GM21390 (cell line): ENCODE results near the gene ILKAP.

Experiments
- ATAC-seq: cut with Tn5 transposase; IDR thresholded peaks from one replicate; pipeline ENCODE4 v1.9.1; 2021; ENCODE audit not compliant: unreplicated experiment

The ILKAP gene

GRCh38 chr2:238152771-238153688, 50.5 kb downstream of the ILKAP start:
- ATAC-seq = no peak

DNA sequence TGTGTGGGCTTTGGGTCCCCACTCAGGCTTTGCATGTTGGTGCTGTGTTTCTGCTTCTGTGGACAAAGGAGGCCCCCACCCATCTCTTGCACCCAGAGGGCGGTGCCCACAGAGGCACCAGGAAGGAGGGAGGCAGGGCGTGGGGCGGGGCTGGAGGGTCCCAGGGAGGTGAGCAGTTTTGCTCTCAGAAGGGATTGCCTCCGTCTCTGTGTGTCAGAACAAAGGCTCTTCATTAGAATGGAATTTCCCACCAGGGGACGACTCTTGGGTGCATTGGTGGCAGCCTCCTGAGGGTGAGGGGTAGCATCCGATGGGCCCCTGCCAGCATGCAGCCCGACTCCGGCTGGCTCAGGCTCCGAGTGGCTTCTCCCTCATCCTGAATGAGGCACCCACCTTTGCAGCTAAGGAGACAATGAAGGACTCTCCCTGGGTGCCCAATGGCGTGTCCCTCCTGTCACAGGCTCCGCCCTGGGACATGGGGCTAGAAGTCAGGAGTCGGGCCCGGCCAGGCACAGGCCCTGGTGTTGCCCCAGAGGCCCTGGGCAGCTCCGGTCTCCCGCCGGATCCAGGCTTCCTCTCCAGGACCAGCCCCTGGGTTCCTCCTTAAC, 51.8 kb downstream of the ILKAP start:
- ATAC-seq = no peak

- no peak for ATAC-seq
Measured at GRCh38 chr2:238151205-238151604, 52.3 kb downstream of the ILKAP start.

DNA sequence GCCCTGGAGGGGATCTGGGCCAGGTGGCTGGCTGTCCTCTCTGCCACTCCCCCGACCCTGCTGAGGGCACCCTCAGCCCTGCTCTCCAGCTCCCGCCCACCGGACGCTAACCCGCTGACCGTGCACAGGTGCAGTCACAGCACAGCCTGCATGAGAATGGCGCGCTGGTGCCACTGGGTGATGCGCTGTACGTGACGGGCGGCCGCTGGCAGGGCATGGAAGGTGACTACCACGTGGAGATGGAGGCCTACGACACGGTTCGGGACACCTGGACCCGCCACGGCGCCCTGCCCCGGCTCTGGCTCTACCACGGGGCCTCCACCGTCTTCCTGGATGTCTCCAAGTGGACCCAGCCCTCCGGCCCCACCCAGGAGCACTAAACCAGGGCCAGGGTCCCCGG, 52.8 kb downstream of the ILKAP start:
- no peak for ATAC-seq

- no peak for ATAC-seq
Measured at GRCh38 chr2:238149841-238150572, 53.5 kb downstream of the ILKAP start.

DNA sequence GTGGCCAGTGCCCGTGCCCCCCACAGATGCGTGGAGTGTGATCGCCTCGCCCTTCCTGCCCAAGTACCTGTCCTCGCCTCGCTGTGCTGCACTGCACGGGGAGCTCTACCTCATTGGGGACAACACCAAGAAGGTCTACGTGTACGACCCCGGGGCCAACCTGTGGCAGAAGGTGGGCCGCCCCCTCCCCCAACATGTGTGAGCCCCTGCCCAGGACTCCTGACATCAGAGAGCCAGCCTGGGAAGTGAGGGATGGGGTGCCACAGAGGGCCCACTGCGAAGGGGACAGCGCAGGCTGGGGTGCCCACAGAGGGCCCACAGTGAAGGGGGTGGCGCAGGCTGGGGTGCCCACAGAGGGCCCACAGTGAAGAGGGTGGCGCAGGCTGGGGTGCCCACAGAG, 54.5 kb downstream of the ILKAP start:
- no peak for ATAC-seq

DNA sequence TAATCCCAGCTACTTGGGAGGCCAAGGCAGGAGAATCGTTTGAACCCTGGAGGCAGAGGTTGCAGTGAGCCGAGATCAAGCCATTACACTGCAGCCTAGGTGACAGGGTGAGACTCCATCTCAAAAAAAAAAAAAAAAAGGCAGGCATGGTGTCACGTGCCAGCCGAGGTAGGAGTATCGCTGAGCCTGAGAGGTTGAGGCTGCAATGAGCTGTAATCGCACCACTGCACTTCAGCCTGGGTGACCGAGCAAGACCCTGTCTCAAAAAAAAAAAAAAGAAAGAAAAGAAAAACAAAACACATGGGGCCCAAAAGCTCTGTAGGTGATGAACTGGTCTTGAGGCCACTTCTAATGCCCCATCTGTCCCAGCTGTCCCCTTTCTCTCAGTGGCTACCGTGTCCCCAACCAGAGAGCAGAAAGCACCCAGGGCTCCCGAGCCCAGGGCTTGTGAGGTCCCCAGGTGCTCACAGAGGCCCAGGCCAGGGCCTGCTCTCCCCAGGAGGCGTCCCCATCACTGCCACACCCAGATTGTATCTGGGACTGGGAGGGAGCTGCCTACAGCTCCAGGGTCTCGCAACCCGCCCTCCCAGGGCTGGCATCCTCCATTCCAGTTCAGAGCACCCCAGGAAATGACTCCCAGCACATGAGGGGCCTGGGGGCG, 56.5 kb downstream of the ILKAP start:
- ATAC-seq = no peak

DNA sequence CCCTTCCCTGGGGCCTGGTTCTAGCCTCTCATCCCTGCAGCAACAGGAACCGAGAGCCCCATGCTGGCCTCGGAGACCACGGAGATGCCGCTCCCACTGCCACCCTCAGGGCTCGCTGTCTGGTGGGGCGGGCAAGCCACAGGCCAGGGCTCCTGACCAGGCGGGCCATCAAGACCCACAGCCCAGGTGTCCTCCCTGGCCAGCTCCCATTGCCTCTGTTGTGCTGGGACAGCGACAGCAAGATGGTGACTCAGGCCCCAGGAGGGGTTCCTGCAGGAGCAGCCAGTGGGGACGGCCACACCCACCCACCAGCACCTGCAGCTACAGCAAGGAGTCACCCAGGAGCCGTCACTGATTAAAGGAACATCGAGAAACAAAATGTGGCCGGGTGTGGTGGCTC, 57.6 kb downstream of the ILKAP start:
- no peak for ATAC-seq

DNA sequence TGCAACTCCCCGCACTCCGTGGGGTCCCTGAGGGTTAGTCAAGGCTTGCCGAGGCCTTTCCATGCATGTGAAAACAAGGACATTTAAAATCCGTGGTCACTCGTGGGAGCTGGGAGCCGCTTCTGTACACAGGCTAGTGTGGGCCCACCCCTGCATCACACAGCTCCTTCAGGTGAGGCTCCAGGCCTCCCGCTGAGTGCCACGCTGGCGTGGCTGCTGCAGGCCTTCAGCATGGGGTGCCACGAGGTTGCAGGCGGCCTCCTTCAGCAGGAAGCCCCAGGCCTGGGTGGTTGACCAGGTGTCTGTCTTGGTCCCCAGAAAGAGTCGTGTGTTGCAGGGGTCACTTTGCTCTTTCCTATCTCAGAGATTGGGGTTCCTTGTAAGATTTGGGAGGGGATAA, 58.4 kb downstream of the ILKAP start:
- no peak for ATAC-seq

- ATAC-seq = no peak
Measured at GRCh38 chr2:238144262-238144661, 59.2 kb downstream of the ILKAP start.

- ATAC-seq = no peak
Measured at GRCh38 chr2:238143239-238143951, 60.1 kb downstream of the ILKAP start.

DNA sequence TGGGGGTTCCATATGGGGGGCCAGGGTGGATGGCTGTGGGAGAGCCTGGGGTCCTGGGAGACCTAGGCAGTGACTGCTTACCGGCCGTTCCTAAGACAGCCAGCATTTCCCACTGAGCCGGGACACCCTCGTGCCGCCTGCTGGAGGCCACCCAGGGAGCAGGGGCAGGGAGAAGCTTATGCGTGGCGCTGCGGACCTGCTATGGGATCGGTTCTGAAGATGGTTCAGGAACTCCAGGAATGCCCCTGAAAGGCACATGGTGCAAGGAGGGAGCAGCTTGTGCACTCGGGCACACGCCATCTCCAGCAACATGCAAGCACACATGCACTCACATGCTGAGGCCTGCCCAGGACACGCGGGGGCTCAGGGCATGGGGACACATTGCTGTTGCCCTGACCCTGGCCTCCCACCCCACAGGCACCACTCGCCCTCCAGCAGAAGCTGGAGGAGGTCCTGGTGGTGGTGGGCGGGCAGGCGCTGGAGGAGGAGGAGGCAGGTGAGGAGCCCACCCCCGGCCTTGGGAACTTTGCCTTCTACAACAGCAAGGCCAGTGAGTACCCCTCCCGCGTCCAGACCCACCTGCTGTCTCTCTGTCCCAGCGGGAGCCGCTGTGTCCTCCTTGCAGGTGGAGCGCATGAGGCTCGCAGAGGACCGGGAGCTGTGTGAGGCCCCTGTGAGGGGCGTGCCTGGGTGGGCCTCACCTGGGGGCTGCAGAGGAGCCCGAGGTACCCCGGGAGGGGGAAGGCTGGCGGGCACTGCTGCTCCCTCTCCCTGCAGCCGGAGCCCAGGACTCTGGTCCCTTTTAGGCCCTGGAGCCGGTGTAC, 60.9 kb downstream of the ILKAP start:
- no peak for ATAC-seq

- no peak for ATAC-seq
Measured at GRCh38 chr2:238141541-238142318, 61.8 kb downstream of the ILKAP start.

- no peak for ATAC-seq
Measured at GRCh38 chr2:238140721-238141540, 62.6 kb downstream of the ILKAP start.

DNA sequence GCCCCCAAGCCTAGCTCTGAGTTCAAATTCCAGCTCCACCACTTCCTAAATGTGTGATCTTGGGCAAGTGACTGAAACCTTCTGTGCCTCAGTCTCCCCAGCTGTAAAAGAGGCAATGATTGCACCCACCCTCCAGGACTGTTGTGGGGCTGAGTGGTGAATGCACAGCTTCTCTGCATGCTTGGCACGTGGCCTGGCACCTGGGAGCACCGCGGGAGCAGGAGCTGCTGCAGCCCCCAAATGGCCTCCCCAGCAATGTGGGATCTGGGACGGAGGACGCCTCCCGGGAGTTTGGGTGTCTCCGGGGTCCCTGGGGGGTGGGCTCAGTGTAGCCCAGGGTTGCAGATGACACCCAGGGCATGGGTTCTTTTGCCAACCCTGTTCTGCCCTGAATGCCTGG, 63.5 kb downstream of the ILKAP start:
- no peak for ATAC-seq

DNA sequence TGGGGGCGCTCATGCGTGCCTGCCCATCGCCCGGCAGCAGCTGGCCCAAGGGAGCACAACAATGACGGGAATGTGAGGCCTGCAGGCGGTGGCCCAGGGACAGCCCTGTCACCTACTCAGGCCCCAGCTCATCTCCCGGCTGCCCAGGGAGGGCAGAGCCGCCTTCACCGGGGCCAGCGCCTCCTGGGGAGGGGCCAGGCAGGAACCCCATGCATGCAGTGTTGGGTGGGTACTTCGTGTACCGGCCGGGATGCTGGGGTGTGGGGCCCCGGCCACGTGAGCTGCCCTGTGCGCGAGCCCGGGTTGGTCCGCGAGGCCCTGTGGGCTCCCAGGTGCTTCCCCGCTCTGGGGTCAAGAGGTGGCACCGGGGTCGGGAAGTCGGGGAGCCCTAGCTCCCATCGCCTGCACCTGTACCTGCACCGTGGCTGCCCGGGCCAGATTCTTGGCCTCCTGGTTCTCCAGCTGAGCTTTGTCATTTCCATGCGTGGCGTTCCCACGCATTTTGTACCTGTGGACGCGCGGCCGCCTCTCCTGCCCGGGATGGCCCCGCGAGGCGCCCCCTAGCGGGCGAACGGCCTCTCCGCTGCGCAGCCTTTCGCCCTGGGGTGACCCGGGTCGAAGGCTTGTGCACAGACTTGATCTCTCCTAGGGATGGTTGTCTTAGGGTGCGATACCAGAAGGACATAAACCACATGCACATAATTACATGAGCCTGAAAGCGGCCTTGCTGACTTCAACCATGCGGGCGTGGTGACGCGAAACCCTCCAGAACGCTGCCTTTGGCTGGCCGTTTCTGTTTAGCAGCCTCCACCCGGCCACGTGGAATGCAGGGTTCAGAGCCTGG, 64.1 kb downstream of the ILKAP start:
- no peak for ATAC-seq
